ENCODE data around the gene PLEKHH2.
"Not testable (repeated sequence)": the region's sequence is repeated elsewhere in the genome, so short reads cannot be mapped to it uniquely, and the experiment has no call there.

The PLEKHH2 gene

GRCh38 chr2:43675646-43676321 is 38.7 kb downstream of the PLEKHH2 start:
- DNase-seq (ENCODE audit: low spot score): no peak
- POLR2A ChIA-PET (ENCODE audit: low non-redundant PET): no interaction called here
- no peak for TF ChIP-seq CTCF (conservative IDR thresholded peaks at IDR 0.05; ENCODE audit: low read depth)
- CTCF ChIA-PET: interaction anchor here (0.7 kb wide), 1 partner anchor 207 kb away, joined by 4 read pairs; no protein-coding TSS in a partner anchor
- peak overlapping the region; percentile 26; the same call in 1 of the 2 replicates for H3K27ac ChIP-seq

GRCh38 chr2:43676322-43677050 is 39.4 kb downstream of the PLEKHH2 start, which contains the start of gene C1GALT1C1L:
TSS of gene C1GALT1C1L (minus strand) at chr2:43676429. CDS start at chr2:43676322, 107 bp downstream.
- peak within 1 kb of the TSS; percentile 26; the same call in 1 of the 2 replicates for H3K27ac ChIP-seq
- peak; percentile 53 for DNase-seq (ENCODE audit: low spot score)
- CTCF ChIA-PET: interaction anchor here (0.7 kb wide), 1 partner anchor 208 kb away, joined by 4 read pairs; no protein-coding TSS in a partner anchor
- POLR2A ChIA-PET (ENCODE audit: low non-redundant PET): no interaction called here
- no peak for TF ChIP-seq CTCF (conservative IDR thresholded peaks at IDR 0.05; ENCODE audit: low read depth)

GRCh38 chr2:43677783-43678182 is 40.7 kb downstream of the PLEKHH2 start:
- CTCF ChIA-PET; DNase-seq (ENCODE audit: low spot score); POLR2A ChIA-PET (ENCODE audit: low non-redundant PET); H3K27ac ChIP-seq: not testable (repeated sequence)

- no peak for DNase-seq (ENCODE audit: low spot score)
- ChIA-PET POLR2A (ENCODE audit: low non-redundant PET) (no interaction called here), CTCF (interaction anchor here (0.6 kb wide), 1 partner anchor 463 kb away, joined by 3 read pairs; no protein-coding TSS in a partner anchor)
- no peak overlapping the region for H3K27ac ChIP-seq
- TF ChIP-seq CTCF (conservative IDR thresholded peaks at IDR 0.05; ENCODE audit: low read depth): no peak
Measured at GRCh38 chr2:43685357-43685756, 48.3 kb downstream of the PLEKHH2 start.

GRCh38 chr2:43689999-43690398 is 52.9 kb downstream of the PLEKHH2 start:
- DNase-seq (ENCODE audit: low spot score): no peak
- CTCF ChIA-PET: interaction anchor here (0.6 kb wide), 1 partner anchor 122 kb away, joined by 5 read pairs; no protein-coding TSS in a partner anchor
- no peak overlapping the region for H3K27ac ChIP-seq
- POLR2A ChIA-PET (ENCODE audit: low non-redundant PET): no interaction called here
- no peak for TF ChIP-seq CTCF (conservative IDR thresholded peaks at IDR 0.05; ENCODE audit: low read depth)

- ChIA-PET CTCF (interaction anchor here (0.6 kb wide), 1 partner anchor 211 kb away, joined by 3 read pairs; no protein-coding TSS in a partner anchor), POLR2A (ENCODE audit: low non-redundant PET) (no interaction called here)
- TF ChIP-seq CTCF (conservative IDR thresholded peaks at IDR 0.05; ENCODE audit: low read depth): no peak
- DNase-seq (ENCODE audit: low spot score): no peak
- H3K27ac ChIP-seq: no peak overlapping the region
Measured at GRCh38 chr2:43692428-43692994, 55.5 kb downstream of the PLEKHH2 start.

GRCh38 chr2:43698140-43698539 is 61.1 kb downstream of the PLEKHH2 start:
- CTCF ChIA-PET: interaction anchor here (0.6 to 1.1 kb wide), 2 partner anchors 82 to 775 kb away, joined by 3 to 4 read pairs; no protein-coding TSS in a partner anchor
- DNase-seq (ENCODE audit: low spot score); H3K27ac ChIP-seq; POLR2A ChIA-PET (ENCODE audit: low non-redundant PET): not testable (repeated sequence)

Measured in RWPE1 (cell line).